Immature natural killer cell (primary cell): ENCODE measurements around the gene CCDC182. TPM values are rescaled to one million over a fixed set of nuclear protein-coding genes. Genes with fewer than 3 reads are reported as not detected.

Source experiments
- DNase-seq, 3 donors: peaks; one replicate each; pipeline ENCODE4 v3.0.0; 2022; ENCODE audit warnings: mixed read lengths in 1 of 3
- H3K27ac Mint-ChIP-seq, 6 donors: one replicate each; pipeline ENCODE4 v1.8.0; 2020; ENCODE audit warnings: mixed read lengths in 6 of 6, mild to moderate bottlenecking in 5 of 6, inconsistent platforms in 4 of 6, moderate library complexity in 3 of 6
- H3K27me3 Mint-ChIP-seq, 3 donors: one replicate each; pipeline ENCODE4 v1.8.0; 2020 to 2021; ENCODE audit warnings: low read depth in 3 of 3, mild to moderate bottlenecking in 3 of 3, mixed read lengths in 3 of 3, moderate library complexity in 3 of 3, inconsistent platforms in 1 of 3
- H3K36me3 Mint-ChIP-seq, 3 donors: one replicate each; pipeline ENCODE4 v1.8.0; 2020; ENCODE audit warnings: mixed read lengths in 3 of 3, inconsistent platforms in 2 of 3, mild to moderate bottlenecking in 2 of 3
- H3K4me1 Mint-ChIP-seq, 2 donors: one replicate each; pipeline ENCODE4 v1.8.0; 2020; ENCODE audit warnings: inconsistent platforms in 2 of 2, mild to moderate bottlenecking in 2 of 2, mixed read lengths in 2 of 2, moderate library complexity in 1 of 2
- H3K4me3 Mint-ChIP-seq, 5 donors: one replicate each; pipeline ENCODE4 v1.8.0; 2020; ENCODE audit warnings: mild to moderate bottlenecking in 5 of 5, mixed read lengths in 5 of 5, inconsistent platforms in 3 of 5, moderate library complexity in 3 of 5
- H3K9me3 Mint-ChIP-seq, 6 donors: one replicate each; pipeline ENCODE4 v1.8.0; 2020; ENCODE audit warnings: mild to moderate bottlenecking in 6 of 6, mixed read lengths in 6 of 6, inconsistent platforms in 4 of 6, moderate library complexity in 3 of 6
- polyA plus RNA-seq, 3 donors: library from polyadenylated mRNA; unstranded; fragments of 300-500 nt; fragmentation: Illumina TruSeq; gene quantifications; one replicate each; pipeline ENCODE4 v1.2.3, GENCODE V29; 2021

The CCDC182 gene
- polyA plus RNA-seq, 3 donors from 2014 or later: not detected

DNA sequence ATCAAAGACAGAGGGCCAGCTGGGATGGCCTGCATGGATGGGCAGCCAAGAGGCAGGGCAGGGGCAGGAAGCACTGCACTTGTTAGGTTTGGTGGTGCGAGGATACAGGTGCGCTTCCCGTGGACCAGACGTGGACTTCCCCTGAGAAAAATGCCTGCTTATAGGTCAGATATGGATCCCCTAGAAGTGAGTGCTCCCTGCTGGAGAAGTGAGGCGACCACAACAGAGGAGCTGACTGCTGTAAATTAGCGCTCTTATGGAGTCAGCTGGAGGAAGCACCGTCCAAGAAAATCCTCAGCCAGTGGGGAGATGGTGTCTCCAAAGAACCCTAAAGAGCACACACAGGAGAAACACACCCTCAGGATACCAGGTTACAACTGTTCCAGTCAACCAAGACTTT lies 27.7 kb upstream of the CCDC182 start:
- Mint-ChIP-seq H3K4me3 (no peak overlapping the region), H3K36me3 (no peaks in the 10 kb centered on the region), H3K4me1 (no peaks in the 10 kb centered on the region), H3K27ac (no peak overlapping the region), H3K9me3 (no peaks in the 10 kb centered on the region), H3K27me3 (peaks cover 11 to 25% (median 14%) of the 10 kb centered on the region in 3 donors)
- no peak for DNase-seq

- no peaks in the 10 kb centered on the region for H3K36me3 Mint-ChIP-seq
- H3K27ac Mint-ChIP-seq: no peak overlapping the region
- no peaks in the 10 kb centered on the region for H3K9me3 Mint-ChIP-seq
- H3K27me3 Mint-ChIP-seq: peaks cover 3 to 7% (median 6%) of the 10 kb centered on the region in 3 donors
- H3K4me3 Mint-ChIP-seq: no peak overlapping the region
- DNase-seq: no peak
- H3K4me1 Mint-ChIP-seq: no peaks in the 10 kb centered on the region
These were observed 22.5 kb upstream of the CCDC182 start for GRCh38 chr17:57767561-57767960.

DNA sequence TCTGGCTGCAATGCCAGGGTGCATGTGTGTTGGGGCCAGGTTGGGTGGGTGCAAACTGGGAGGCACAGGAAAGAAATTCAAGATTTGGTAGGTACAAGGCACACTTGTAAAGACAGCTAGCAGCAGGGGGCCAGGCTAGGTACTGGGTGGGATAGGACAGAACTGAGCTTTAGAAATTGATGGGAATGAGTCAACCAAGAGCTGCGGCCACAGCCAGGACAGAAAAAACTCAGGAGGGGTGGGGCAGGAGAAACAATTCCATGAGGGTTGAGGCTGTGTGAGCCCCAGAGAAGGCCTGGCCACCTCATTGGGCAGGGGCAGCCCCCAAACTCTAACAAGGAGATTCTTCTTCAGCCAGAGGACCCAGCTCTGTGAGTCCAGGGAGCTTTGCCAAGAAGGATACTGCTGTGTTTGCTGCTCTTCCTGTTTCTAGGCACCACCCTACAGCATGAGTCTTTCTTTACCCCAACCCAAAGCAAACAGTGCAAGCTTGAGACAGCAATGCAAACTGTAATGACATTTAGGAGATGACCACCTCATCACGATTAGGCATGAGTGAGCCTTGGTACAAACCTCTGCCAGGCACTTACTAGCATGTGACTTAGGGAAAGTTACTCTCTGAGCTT lies 21.3 kb upstream of the CCDC182 start:
- peaks cover 2 to 7% (median 3%) of the 10 kb centered on the region in 3 donors for H3K27me3 Mint-ChIP-seq
- no peak overlapping the region for H3K4me3 Mint-ChIP-seq
- H3K36me3 Mint-ChIP-seq: no peaks in the 10 kb centered on the region
- H3K4me1 Mint-ChIP-seq: no peaks in the 10 kb centered on the region
- H3K27ac Mint-ChIP-seq: no peak overlapping the region
- no peaks in the 10 kb centered on the region for H3K9me3 Mint-ChIP-seq
- no peak for DNase-seq

GRCh38 chr17:57762452-57763395 lies 17.6 kb upstream of the CCDC182 start:
- Mint-ChIP-seq H3K9me3 (no peaks in the 10 kb centered on the region), H3K27ac (no peak overlapping the region), H3K27me3 (peaks cover 5 to 12% (median 7%) of the 10 kb centered on the region in 3 donors), H3K36me3 (no peaks in the 10 kb centered on the region), H3K4me1 (no peaks in the 10 kb centered on the region), H3K4me3 (no peak overlapping the region)
- no peak for DNase-seq

GRCh38 chr17:57761887-57762286 lies 16.8 kb upstream of the CCDC182 start:
- no peaks in the 10 kb centered on the region for H3K9me3 Mint-ChIP-seq
- H3K27me3 Mint-ChIP-seq: peaks cover 5 to 8% (median 7%) of the 10 kb centered on the region in 3 donors
- H3K27ac Mint-ChIP-seq: no peak overlapping the region
- H3K36me3 Mint-ChIP-seq: no peaks in the 10 kb centered on the region
- no peak for DNase-seq
- H3K4me1 Mint-ChIP-seq: no peaks in the 10 kb centered on the region
- H3K4me3 Mint-ChIP-seq: no peak overlapping the region

- H3K27ac Mint-ChIP-seq: no peak overlapping the region
These were observed 14.9 kb upstream of the CCDC182 start for GRCh38 chr17:57760046-57760445.

GRCh38 chr17:57758654-57759053 lies 13.6 kb upstream of the CCDC182 start:
- DNase-seq: no peak
- H3K4me3 Mint-ChIP-seq: no peak overlapping the region
- peaks cover 4 to 8% (median 7%) of the 10 kb centered on the region in 3 donors for H3K27me3 Mint-ChIP-seq
- no peaks in the 10 kb centered on the region for H3K36me3 Mint-ChIP-seq
- no peaks in the 10 kb centered on the region for H3K9me3 Mint-ChIP-seq
- H3K27ac Mint-ChIP-seq: no peak overlapping the region
- H3K4me1 Mint-ChIP-seq: no peaks in the 10 kb centered on the region

More at GRCh38 chr17:57760046-57760445, 14.9 kb upstream of the CCDC182 start:
- peaks cover 4 to 8% (median 7%) of the 10 kb centered on the region in 3 donors for H3K27me3 Mint-ChIP-seq
- no peaks in the 10 kb centered on the region for H3K9me3 Mint-ChIP-seq
- no peak overlapping the region for H3K4me3 Mint-ChIP-seq
- H3K4me1 Mint-ChIP-seq: no peaks in the 10 kb centered on the region
- no peaks in the 10 kb centered on the region for H3K36me3 Mint-ChIP-seq
- no peak for DNase-seq

DNA sequence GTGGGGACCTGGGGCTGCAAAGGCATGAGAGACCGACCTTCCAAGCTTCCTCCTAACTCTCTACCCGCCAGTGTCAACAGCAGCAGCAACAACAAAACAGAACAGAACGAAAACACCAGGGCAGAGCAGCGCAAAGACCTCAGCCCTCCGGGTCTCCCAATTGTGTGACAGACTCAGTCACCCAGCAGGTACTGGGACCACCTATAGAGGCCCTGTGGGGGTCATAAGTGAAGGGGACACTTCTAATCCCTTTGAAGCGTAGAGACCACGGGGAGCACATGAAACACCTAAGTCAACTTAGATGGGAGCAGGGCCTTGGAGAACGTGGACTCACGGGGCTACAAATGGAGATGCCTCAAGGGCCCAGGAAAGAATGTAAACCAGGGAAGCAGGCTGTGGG lies 12.6 kb upstream of the CCDC182 start:
- no peaks in the 10 kb centered on the region for H3K4me1 Mint-ChIP-seq
- no peak for DNase-seq
- no peak overlapping the region for H3K4me3 Mint-ChIP-seq
- no peaks in the 10 kb centered on the region for H3K9me3 Mint-ChIP-seq
- H3K27me3 Mint-ChIP-seq: peaks cover 1 to 8% (median 7%) of the 10 kb centered on the region in 3 donors
- H3K27ac Mint-ChIP-seq: no peak overlapping the region
- H3K36me3 Mint-ChIP-seq: no peaks in the 10 kb centered on the region

- no peak overlapping the region for H3K27ac Mint-ChIP-seq
- no peak overlapping the region for H3K4me3 Mint-ChIP-seq
- no peaks in the 10 kb centered on the region for H3K9me3 Mint-ChIP-seq
- no peaks in the 10 kb centered on the region for H3K36me3 Mint-ChIP-seq
- peaks cover 1 to 8% (median 5%) of the 10 kb centered on the region in 3 donors for H3K27me3 Mint-ChIP-seq
- DNase-seq: no peak
- H3K4me1 Mint-ChIP-seq: no peaks in the 10 kb centered on the region
These were observed 11.9 kb upstream of the CCDC182 start for GRCh38 chr17:57756951-57757350.

DNA sequence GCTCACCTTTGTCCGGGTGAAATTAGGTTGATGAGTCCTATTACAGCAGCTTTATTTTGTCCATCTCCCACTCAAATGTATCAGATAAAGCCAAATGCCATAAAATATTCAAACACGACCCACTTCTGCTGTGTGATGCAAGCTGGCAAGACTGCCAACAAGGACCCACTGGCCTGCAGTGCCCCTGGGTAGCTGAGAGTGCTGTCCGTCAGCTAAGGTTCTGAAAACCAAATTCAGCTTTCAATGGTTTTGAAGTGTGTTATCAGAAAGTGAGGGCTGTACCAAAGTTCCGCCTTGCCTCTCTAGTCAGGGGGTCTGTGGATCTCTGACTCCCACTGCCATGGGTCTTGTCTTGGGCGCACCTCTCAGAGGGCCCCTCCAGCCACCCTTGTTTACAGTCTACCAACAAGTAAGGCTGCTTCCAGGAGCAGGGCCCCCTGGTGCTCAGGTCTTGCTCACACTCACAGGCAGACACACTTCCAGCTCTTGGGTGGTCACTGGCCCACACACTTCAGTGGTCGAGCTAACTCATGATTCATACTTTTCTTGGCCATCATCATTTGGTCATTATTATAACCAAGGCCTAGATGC lies 10.5 kb upstream of the CCDC182 start:
- Mint-ChIP-seq H3K27ac (no peak overlapping the region), H3K36me3 (no peaks in the 10 kb centered on the region), H3K27me3 (peaks cover 1 to 4% (median 3%) of the 10 kb centered on the region in 3 donors), H3K4me3 (no peak overlapping the region), H3K4me1 (no peaks in the 10 kb centered on the region), H3K9me3 (no peaks in the 10 kb centered on the region)
- no peak for DNase-seq

- Mint-ChIP-seq H3K9me3 (no peaks in the 10 kb centered on the region), H3K4me1 (peaks cover 10 to 11% of the 10 kb centered on the region in 2 donors), H3K4me3 (no peak overlapping the region), H3K27ac (peak overlapping the region in 1 of 6 donors; percentile 26), H3K36me3 (no peaks in the 10 kb centered on the region), H3K27me3 (peaks cover 0 to 1% (median 0%) of the 10 kb centered on the region in 3 donors)
- no peak for DNase-seq
These were observed 7.2 kb upstream of the CCDC182 start for GRCh38 chr17:57752031-57752905.

- H3K27ac Mint-ChIP-seq: peak overlapping the region in 1 of 6 donors; percentile 50
These were observed 6.4 kb upstream of the CCDC182 start for GRCh38 chr17:57751348-57751971.

DNA sequence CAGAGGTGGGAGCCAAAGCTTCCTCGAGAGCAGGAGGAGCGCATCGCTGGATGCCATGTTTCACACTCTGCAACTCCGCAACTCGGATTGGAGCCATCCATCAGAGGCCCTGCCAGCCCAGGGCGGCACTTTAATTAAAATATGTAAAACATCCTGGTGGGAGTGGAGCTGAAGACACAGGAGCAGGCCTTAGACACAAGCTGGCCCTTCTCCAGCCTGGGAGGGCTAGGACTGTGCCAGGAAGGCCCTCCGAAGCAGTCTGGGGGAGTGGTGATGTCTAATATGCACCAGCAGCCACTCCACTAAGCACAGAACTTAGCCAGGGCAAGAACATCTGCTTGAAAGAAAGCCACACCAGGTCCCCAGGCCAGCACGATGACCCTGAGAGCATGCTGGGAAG lies 5.8 kb upstream of the CCDC182 start:
- Mint-ChIP-seq H3K4me1 (peaks cover 10 to 11% of the 10 kb centered on the region in 2 donors), H3K9me3 (no peaks in the 10 kb centered on the region), H3K4me3 (no peak overlapping the region), H3K36me3 (no peaks in the 10 kb centered on the region), H3K27me3 (peaks cover 0 to 7% (median 0%) of the 10 kb centered on the region in 3 donors), H3K27ac (peak overlapping the region in 1 of 6 donors; percentile 50)
- no peak for DNase-seq

More at GRCh38 chr17:57751348-57751971, 6.4 kb upstream of the CCDC182 start:
- Mint-ChIP-seq H3K4me3 (no peak overlapping the region), H3K36me3 (no peaks in the 10 kb centered on the region), H3K4me1 (peaks cover 10 to 11% of the 10 kb centered on the region in 2 donors), H3K27me3 (peaks cover 0 to 6% (median 0%) of the 10 kb centered on the region in 3 donors), H3K9me3 (no peaks in the 10 kb centered on the region)
- no peak for DNase-seq
